ENCODE results near the gene DCST2.
A peak's percentile ranks its signal among the peaks of the same experiment; 100 is the strongest.

- peak; percentile 74 to 89 (median 84) for TF ChIP-seq CTCF (IDR thresholded peaks at IDR 0.05)
- no peak for TF ChIP-seq POLR2A (IDR thresholded peaks at IDR 0.05)
Observed at GRCh38 chr1:155062702-155063411, 29.3 kb upstream of the DCST2 start.
